ENCODE data around the gene ATXN7. TPM values are rescaled to one million over a fixed set of nuclear protein-coding genes. Genes with fewer than 3 reads are reported as not detected.

ATXN7 gene
- total RNA-seq, 2 experiments from 2014 or later: 15.2 to 35.2 TPM

GRCh38 chr3:64039981-64040733, 176.5 kb downstream of the ATXN7 start:
- BruUV-seq (replicated peaks): no TSS peak
- Histone ChIP-seq H2AFZ (ENCODE audit: low read length) (peak overlapping the region; percentile 69; the same call in 1 of the 2 replicates), H3K9me2 (ENCODE audit: insufficient read depth, low read length) (no peaks in the 10 kb centered on the region), H3K4me3 (ENCODE audit: low read depth, low read length, poor library complexity, severe bottlenecking) (no peak overlapping the region), H3K79me2 (ENCODE audit: insufficient read depth, low read depth, low read length) (no peaks in the 10 kb centered on the region), H3K4me2 (ENCODE audit: low read length) (peak overlapping the region; percentile 33), H4K20me1 (ENCODE audit: insufficient read depth, low read length) (no peaks in the 10 kb centered on the region), H3K27ac (ENCODE audit: low read depth, low read length, poor library complexity, severe bottlenecking) (no peak overlapping the region), H3K9me3 (ENCODE audit: low read length) (no peaks in the 10 kb centered on the region), H3K4me1 (ENCODE audit: insufficient read depth, low read length, poor library complexity, severe bottlenecking) (peaks cover 23% of the 10 kb centered on the region), H3K36me3 (ENCODE audit: insufficient read depth, low read length) (no peaks in the 10 kb centered on the region)
- CTCF ChIA-PET (ENCODE audit: unreplicated experiment): no interaction called here
- intact Hi-C loops (cut with micrococcal nuclease; ENCODE audit: unreplicated experiment): no loop called here
- TF ChIP-seq CTCF (conservative IDR thresholded peaks at IDR 0.05; ENCODE audit: low read length) (no peak), EZH2phosphoT487 (IDR thresholded peaks at IDR 0.05; ENCODE audit: borderline replicate concordance, low read depth, low read length) (no peak)
- POLR2A ChIA-PET: interaction anchor here (1.6 to 4.0 kb wide), 4 partner anchors 9 to 185 kb away, joined by 4 to 22 read pairs (median 6); partner anchors contain the start of genes PRICKLE2 and PSMD6
- no peak for DNase-seq (ENCODE audit: low spot score)

- no peak for DNase-seq (ENCODE audit: low spot score)
- H3K9me2 ChIP-seq (ENCODE audit: insufficient read depth, low read length): no peaks in the 10 kb centered on the region
- BruUV-seq (replicated peaks): no TSS peak
- H4K20me1 ChIP-seq (ENCODE audit: insufficient read depth, low read length): no peaks in the 10 kb centered on the region
- no peak overlapping the region for H3K27ac ChIP-seq (ENCODE audit: low read depth, low read length, poor library complexity, severe bottlenecking)
- CTCF ChIA-PET (ENCODE audit: unreplicated experiment): no interaction called here
- no peak for TF ChIP-seq CTCF (conservative IDR thresholded peaks at IDR 0.05; ENCODE audit: low read length)
- TF ChIP-seq EZH2phosphoT487 (IDR thresholded peaks at IDR 0.05; ENCODE audit: borderline replicate concordance, low read depth, low read length): no peak
- peaks cover 23% of the 10 kb centered on the region for H3K4me1 ChIP-seq (ENCODE audit: insufficient read depth, low read length, poor library complexity, severe bottlenecking)
- no peak overlapping the region for H2AFZ ChIP-seq (ENCODE audit: low read length)
- intact Hi-C loops (cut with micrococcal nuclease; ENCODE audit: unreplicated experiment): no loop called here
- H3K79me2 ChIP-seq (ENCODE audit: insufficient read depth, low read depth, low read length): no peaks in the 10 kb centered on the region
- no peaks in the 10 kb centered on the region for H3K36me3 ChIP-seq (ENCODE audit: insufficient read depth, low read length)
- POLR2A ChIA-PET: interaction anchor here (0.7 to 0.8 kb wide), 2 partner anchors 12 to 54 kb away, joined by 3 to 4 read pairs; no protein-coding TSS in a partner anchor
- H3K4me3 ChIP-seq (ENCODE audit: low read depth, low read length, poor library complexity, severe bottlenecking): no peak overlapping the region
- no peaks in the 10 kb centered on the region for H3K9me3 ChIP-seq (ENCODE audit: low read length)
- no peak overlapping the region for H3K4me2 ChIP-seq (ENCODE audit: low read length)
Measured at GRCh38 chr3:64042952-64043351, 179.3 kb downstream of the ATXN7 start.

- no peak for TF ChIP-seq CTCF (conservative IDR thresholded peaks at IDR 0.05; ENCODE audit: low read length)
- no peak for TF ChIP-seq EZH2phosphoT487 (IDR thresholded peaks at IDR 0.05; ENCODE audit: borderline replicate concordance, low read depth, low read length)
- no peak overlapping the region for H2AFZ ChIP-seq (ENCODE audit: low read length)
- no peaks in the 10 kb centered on the region for H3K4me1 ChIP-seq (ENCODE audit: insufficient read depth, low read length, poor library complexity, severe bottlenecking)
- no peaks in the 10 kb centered on the region for H3K36me3 ChIP-seq (ENCODE audit: insufficient read depth, low read length)
- BruUV-seq (replicated peaks): no TSS peak
- no peak overlapping the region for H3K4me2 ChIP-seq (ENCODE audit: low read length)
- H3K4me3 ChIP-seq (ENCODE audit: low read depth, low read length, poor library complexity, severe bottlenecking): no peak overlapping the region
- POLR2A ChIA-PET: no interaction called here
- intact Hi-C loops (cut with micrococcal nuclease; ENCODE audit: unreplicated experiment): no loop called here
- no peaks in the 10 kb centered on the region for H4K20me1 ChIP-seq (ENCODE audit: insufficient read depth, low read length)
- no peaks in the 10 kb centered on the region for H3K9me2 ChIP-seq (ENCODE audit: insufficient read depth, low read length)
- CTCF ChIA-PET (ENCODE audit: unreplicated experiment): no interaction called here
- no peak overlapping the region for H3K27ac ChIP-seq (ENCODE audit: low read depth, low read length, poor library complexity, severe bottlenecking)
- no peak for DNase-seq (ENCODE audit: low spot score)
- no peaks in the 10 kb centered on the region for H3K79me2 ChIP-seq (ENCODE audit: insufficient read depth, low read depth, low read length)
- H3K9me3 ChIP-seq (ENCODE audit: low read length): no peaks in the 10 kb centered on the region
Measured at GRCh38 chr3:64046592-64046991, 182.9 kb downstream of the ATXN7 start.

All from OCI-LY7 (cell line).